Stimulated activated CD8-positive, alpha-beta memory T cell treated with anti-CD3 and anti-CD28 coated beads, Interleukin-7, amount 100 ng/mL, for 24 hours (primary cell): ENCODE data around the gene NLGN4Y.

ENCODE experiments used
- DNase-seq: peaks from one replicate; pipeline ENCODE4 v3.0.0-alpha.2; 2020; ENCODE audit warnings: low read depth

The NLGN4Y gene

GRCh38 chrY:14524272-14525231 is at the start of gene NLGN4Y:
TSS of gene NLGN4Y (plus strand) at chrY:14524529. CDS start at chrY:14622120, 97,591 bp downstream.
- no peak for DNase-seq

- no peak for DNase-seq
Observed at GRCh38 chrY:14485935-14486334, 38.4 kb upstream of the NLGN4Y start.

DNA sequence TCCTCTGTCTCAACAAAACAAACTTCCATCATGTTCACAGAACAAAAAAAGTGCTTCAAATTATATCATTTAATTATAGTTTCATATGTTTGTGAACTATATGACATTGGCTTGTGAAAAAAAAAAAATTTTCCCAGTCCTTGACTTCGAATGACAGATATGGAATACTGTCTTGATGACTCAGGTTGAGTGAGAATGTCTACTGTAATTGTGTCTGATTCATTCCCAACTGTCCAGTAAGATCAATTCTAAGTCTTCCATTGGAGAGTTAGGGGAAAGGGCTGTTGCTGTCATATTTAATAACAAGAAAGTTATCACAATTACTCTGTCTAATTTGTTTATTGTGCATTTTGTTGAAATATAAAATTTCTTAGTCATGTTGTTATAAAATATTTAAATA is 34.1 kb upstream of the NLGN4Y start:
- DNase-seq = no peak

DNA sequence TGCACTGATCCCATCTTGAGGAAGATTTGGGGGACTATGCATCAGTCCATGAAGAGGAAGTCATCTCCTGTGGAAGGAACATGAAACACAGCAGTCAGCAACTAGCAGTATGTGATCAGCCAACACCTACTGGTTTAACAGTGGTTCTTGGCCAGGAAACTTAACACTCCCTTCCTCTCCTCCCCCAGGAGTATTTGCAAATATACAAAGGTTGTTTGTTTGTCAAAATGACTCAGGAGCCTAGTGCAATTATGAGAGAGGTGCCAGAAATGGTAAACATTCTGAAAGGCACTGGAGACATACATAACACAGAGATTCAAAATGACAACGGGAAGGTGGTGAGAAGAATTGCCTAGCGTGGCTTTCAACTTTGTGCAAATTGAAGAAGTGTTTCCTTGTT is 26.3 kb upstream of the NLGN4Y start:
- no peak for DNase-seq

DNA sequence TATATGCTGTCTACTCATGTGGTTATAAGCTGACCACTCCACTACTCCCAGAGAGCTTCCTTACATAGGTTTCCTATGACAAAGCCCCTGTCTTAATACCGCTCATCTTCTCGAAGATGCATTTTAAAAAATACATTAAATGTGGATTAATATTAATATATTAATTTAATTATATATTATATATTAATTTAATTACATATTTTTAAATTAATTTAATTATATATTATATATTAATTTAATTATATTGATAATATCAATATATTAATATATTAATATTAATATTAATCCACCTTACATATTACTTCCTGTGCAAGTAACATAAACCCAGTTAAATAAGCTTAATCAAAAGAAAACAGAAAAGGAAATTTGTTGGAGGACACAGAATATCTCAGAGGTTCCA is 19.7 kb upstream of the NLGN4Y start:
- no peak for DNase-seq

- no peak for DNase-seq
Observed at GRCh38 chrY:14522379-14522950, 1.9 kb upstream of the NLGN4Y start.

DNA sequence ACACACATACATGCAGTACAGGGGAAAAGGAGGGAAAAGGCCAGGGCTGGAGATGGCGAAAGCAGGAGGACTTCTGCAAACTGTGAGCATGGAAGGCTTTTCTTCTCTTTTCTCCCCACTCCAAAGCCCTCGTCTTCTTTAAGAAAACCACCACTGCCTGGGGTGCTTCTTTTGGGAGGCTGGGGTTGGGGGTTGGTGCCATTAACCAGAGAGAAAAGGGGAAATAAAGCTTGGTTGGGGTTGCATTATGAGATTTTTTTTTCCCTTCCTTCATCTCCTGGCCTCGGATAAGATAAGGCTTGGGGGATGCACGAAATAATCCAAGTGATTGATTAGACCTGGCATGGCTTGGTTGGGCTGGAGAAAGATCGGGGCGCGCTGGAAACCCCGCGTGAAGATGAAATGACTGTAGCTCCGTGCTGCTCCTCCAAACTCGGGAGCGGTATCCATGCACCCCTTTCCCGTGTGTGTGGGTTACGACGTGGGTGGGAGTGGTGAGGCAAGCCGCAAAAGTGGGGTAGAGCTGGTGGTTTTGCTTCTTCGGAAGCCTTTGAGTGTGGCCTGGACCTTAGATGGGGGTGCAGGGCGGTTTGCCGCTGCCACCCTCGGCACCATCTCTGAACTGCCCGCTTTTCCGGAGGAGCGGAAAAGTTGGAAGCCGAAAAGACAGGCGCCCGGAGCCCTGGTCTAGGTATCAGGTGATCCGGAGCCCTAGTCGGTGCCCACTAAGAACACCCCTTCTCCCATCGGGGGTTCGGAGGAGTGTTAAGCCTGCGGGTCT is 648 bp upstream of the NLGN4Y start:
- DNase-seq = no peak

DNA sequence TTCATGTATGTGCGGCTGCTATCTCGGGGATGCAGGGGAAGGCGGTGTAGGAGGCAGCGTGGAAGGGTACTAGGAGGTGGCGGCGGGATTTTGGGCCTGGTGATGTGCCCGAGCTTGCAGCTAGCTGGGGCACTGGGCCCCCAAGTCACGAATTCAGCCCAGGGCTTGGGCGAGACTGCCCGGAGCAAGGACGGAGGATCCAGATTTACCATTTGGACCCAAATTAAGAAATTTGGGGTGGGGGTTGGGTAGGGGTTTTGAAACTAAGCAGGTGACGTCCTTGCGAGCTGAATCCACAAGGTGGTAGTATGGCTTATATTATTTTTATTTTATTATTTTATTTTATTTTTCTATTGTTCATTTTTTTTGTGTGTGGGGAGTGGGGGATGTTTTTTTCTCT is 986 bp downstream of the NLGN4Y start:
- no peak for DNase-seq

DNA sequence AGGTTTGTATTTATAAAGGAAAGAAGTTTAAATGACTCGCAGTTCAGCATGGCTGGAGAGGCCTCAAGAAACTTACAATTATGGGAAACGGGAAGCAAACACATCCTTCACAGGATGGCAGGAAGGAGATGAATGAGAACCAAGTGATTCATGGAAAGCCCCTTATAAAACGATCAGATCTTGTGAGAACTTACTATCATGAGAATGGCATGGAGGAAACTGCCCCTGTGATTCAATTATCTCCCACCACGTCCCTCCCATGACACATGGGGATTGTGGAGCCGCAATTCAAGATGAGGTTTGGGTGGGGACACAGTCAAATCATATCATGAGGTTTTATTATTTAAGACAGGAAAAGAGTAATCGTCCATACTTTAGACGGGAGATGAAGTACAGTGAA is 4.0 kb downstream of the NLGN4Y start:
- DNase-seq = no peak

DNA sequence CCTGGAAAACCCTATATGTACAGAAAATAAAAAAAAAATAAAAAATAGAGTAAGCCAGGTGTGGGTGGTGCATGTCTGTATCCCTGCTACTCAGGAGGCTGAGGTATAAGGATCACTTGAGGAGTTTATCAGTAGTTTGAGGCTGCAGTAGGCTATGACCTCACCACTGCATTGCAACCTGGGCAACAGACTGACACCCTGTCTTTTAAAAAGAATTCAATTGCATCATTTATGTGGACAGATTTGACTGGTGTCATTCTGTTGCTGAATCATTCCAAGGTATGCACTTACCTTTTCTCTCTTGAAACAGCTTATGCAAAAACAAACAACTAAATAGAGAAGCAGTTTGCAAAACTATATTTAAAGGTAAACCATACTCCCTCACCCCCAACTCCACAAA is 12.4 kb downstream of the NLGN4Y start:
- no peak for DNase-seq

GRCh38 chrY:14543506-14543905 is 19.2 kb downstream of the NLGN4Y start:
- no peak for DNase-seq

- DNase-seq = no peak
Observed at GRCh38 chrY:14581294-14581693, 57.0 kb downstream of the NLGN4Y start.

DNA sequence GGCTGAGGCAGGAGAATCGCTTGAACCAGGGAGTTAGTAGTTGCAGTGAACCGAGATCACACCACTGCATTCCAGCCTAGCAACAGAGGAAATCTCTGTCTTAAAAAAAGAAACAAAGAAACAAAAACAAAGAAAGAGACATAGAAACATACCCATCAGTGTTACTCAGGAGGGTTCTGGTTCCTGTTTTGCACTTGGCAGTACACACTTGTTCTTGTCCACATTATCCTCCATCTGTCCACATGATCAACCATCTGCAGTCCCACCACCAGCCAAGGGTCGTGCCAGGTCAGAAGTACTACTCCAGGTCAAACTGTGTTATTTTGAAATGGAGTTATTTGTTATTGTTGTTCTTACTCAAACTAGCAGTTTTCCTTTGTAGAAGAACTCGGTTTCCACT is 62.4 kb downstream of the NLGN4Y start:
- DNase-seq = no peak

- DNase-seq = no peak
Observed at GRCh38 chrY:14601372-14601771, 77.0 kb downstream of the NLGN4Y start.

GRCh38 chrY:14617625-14618024 is 93.3 kb downstream of the NLGN4Y start:
- DNase-seq = no peak

- no peak for DNase-seq
Observed at GRCh38 chrY:14618513-14618912, 94.2 kb downstream of the NLGN4Y start.

- no peak for DNase-seq
Observed at GRCh38 chrY:14628208-14628607, 103.9 kb downstream of the NLGN4Y start.

GRCh38 chrY:14631676-14632075 is 107.3 kb downstream of the NLGN4Y start:
- DNase-seq = no peak

DNA sequence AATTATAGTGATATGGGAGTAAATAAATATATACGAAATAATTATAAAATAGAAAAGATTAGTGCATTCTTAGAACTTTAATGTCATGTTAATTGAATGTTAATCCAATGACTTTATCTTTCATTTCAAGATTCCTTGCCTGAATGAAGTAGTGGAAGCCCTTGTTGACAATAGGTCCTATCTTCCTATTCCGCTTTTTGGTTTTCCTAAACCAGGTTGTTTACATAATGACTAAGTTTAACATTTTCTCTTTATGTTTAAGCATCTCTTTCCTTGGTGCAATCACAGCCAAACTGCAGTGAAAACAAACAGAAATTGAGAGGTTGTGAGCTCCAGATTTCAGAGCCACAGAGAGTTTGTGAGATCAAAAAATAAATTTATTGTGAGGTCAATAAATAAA is 109.4 kb downstream of the NLGN4Y start:
- DNase-seq = no peak

- DNase-seq = no peak
Observed at GRCh38 chrY:14634954-14635353, 110.6 kb downstream of the NLGN4Y start.

- no peak for DNase-seq
Observed at GRCh38 chrY:14637551-14637950, 113.2 kb downstream of the NLGN4Y start.

- DNase-seq = no peak
Observed at GRCh38 chrY:14641853-14642252, 117.5 kb downstream of the NLGN4Y start.
